Measurements from ENCODE around the gene CCDC63. TPM values are rescaled to one million over a fixed set of nuclear protein-coding genes. Genes with fewer than 3 reads are reported as not detected.

The CCDC63 gene
- total RNA-seq, 4 donors from 2014 or later, result not detected

DNA sequence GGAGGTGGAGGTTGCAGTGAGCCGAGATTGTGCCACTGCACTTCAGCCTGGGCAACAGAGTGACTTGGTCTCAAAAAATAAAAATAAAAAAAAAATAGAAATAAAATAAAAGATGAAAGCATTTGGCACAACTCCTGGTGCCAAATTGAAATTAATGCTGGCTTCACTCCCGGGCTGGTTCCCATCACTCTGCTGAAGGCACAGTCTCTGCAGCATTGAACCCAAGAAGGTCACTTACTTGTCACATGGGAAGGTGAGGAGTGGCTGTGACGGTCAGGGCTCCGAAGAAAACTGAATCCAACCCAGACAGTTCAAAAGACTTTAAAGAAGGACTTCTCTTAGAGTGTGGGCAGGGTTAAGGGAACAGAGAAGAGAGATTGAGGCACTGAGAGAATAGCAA, 10.5 kb upstream of the CCDC63 start:
- ATAC-seq, result no peak
- WGBS, 2 donors (ENCODE audit: low coverage in 1 of 2), result 75 to 76% methylated on average over 4 of the region's 4 CpGs
- Histone ChIP-seq H3K27me3 (no peaks in the 10 kb centered on the region), H3K27ac (no peak overlapping the region), H3K36me3 (no peaks in the 10 kb centered on the region), H3K9me3 (no peaks in the 10 kb centered on the region), H3K4me3 (no peak overlapping the region), H3K4me1 (no peaks in the 10 kb centered on the region)
- TF ChIP-seq, protein P1, sequence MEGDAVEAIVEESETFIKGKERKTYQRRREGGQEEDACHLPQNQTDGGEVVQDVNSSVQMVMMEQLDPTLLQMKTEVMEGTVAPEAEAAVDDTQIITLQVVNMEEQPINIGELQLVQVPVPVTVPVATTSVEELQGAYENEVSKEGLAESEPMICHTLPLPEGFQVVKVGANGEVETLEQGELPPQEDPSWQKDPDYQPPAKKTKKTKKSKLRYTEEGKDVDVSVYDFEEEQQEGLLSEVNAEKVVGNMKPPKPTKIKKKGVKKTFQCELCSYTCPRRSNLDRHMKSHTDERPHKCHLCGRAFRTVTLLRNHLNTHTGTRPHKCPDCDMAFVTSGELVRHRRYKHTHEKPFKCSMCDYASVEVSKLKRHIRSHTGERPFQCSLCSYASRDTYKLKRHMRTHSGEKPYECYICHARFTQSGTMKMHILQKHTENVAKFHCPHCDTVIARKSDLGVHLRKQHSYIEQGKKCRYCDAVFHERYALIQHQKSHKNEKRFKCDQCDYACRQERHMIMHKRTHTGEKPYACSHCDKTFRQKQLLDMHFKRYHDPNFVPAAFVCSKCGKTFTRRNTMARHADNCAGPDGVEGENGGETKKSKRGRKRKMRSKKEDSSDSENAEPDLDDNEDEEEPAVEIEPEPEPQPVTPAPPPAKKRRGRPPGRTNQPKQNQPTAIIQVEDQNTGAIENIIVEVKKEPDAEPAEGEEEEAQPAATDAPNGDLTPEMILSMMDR (IDR thresholded peaks at IDR 0.05), result no peak
- TF ChIP-seq EP300 (IDR thresholded peaks at IDR 0.05) (no peak), POLR2A (IDR thresholded peaks at IDR 0.05) (no peak), POLR2AphosphoS5 (IDR thresholded peaks at IDR 0.05) (no peak)

DNA sequence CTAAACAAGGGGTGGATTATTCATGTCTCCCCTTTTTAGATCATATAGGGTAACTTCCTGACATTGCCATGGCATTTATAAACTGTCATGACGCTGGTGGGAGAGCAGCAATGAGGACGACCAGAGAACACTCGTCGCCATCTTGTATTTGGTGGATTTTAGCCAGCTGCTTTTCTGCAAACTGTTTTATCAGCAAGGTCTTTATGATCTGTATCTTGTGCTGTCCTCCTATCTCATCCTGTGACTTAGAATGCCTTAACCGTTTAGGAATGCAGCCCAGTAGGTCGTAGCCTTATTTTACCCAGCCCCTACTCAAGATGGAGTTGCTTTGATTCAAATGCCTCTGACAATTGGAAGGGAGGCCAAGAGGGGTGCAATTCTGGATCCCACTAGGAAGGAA, 5.8 kb upstream of the CCDC63 start:
- no peak overlapping the region for H3K27ac ChIP-seq
- 46 to 61% methylated on average over 2 to 6 of the region's 6 CpGs for WGBS, 2 donors (ENCODE audit: low coverage in 1 of 2)
- H3K9me3 ChIP-seq, result no peaks in the 10 kb centered on the region
- no peak overlapping the region for H3K4me3 ChIP-seq
- no peak for ATAC-seq
- H3K27me3 ChIP-seq, result no peaks in the 10 kb centered on the region
- no peaks in the 10 kb centered on the region for H3K36me3 ChIP-seq
- peaks cover 0 to 15% (median 0%) of the 10 kb centered on the region in 3 donors for H3K4me1 ChIP-seq
- TF ChIP-seq, protein P1 (IDR thresholded peaks at IDR 0.05), result no peak
- TF ChIP-seq EP300 (IDR thresholded peaks at IDR 0.05) (no peak), POLR2A (IDR thresholded peaks at IDR 0.05) (no peak), POLR2AphosphoS5 (IDR thresholded peaks at IDR 0.05) (no peak)

DNA sequence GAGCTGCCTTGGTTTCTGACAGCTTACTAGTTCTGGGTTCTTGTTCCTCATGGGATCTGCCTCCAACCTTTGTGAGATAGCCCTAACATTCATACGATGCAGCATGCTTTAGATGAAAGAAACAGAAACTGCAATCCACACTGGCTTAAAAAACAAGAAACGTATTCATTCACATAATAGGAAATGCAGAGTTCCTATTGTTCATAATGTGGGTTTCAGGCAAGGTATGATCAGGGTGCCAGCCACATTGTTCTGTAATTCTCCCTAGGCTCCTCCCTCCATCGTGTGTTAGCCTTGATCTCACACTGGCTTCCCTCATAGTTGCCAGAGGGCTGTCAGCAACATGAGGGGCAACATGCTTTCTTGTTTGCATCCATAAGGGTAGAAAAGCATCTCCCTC, 2.7 kb upstream of the CCDC63 start:
- H3K27ac ChIP-seq, result peak overlapping the region in 1 of 4 donors; percentile 59
- WGBS, 2 donors (ENCODE audit: low coverage in 1 of 2), result 70 to 78% methylated on average over 2 to 3 of the region's 3 CpGs
- peaks cover 0 to 26% (median 0%) of the 10 kb centered on the region in 3 donors for H3K4me1 ChIP-seq
- no peak for TF ChIP-seq POLR2AphosphoS5 (IDR thresholded peaks at IDR 0.05)
- H3K9me3 ChIP-seq, result no peaks in the 10 kb centered on the region
- no peak for ATAC-seq
- no peaks in the 10 kb centered on the region for H3K27me3 ChIP-seq
- H3K36me3 ChIP-seq, result no peaks in the 10 kb centered on the region
- H3K4me3 ChIP-seq, result no peak overlapping the region

DNA sequence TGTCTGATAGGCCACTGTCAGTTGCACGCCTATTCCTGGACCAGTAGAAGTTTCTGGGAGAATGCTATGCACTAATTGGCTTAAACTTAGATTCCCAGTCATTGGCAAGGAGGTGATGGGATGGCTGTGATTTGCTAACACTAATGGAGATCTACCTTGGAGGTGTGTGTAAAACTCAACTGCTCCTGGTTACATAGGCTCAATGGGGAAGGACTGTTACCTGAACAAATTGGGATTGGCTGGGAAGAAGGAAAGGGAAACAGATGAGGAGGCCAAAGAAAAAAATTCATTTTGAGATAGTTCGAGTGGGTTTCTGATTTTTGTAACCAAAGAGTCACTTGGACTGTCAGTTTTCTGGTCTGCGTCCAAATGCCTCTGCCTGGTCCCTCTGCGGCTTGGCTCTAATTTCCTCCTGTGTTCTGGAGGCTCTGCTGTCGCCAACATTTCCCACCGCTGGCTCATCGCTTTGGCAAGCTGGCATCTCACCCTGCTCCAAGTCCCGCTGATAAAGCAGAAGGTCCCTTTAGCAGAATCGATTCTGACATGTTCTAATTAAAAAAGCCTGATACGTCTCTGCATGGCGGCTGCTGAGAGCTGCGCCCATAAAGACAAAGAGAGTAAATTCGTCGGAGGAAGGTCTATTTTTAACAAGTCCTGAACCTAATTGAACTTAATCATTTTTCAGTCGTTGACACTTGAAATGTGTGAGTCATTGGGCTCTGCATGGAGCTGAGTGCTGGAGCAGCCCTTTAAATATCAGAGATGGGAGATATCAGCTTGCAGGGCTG, 2.0 kb upstream of the CCDC63 start:
- Histone ChIP-seq H3K9me3 (no peaks in the 10 kb centered on the region), H3K4me1 (peaks cover 0 to 26% (median 0%) of the 10 kb centered on the region in 3 donors), H3K27ac (peak overlapping the region in 3 of 4 donors; percentile 21 to 61 (median 59)), H3K36me3 (no peaks in the 10 kb centered on the region), H3K4me3 (no peak overlapping the region), H3K27me3 (no peaks in the 10 kb centered on the region)
- no peak for ATAC-seq
- WGBS, 2 donors (ENCODE audit: low coverage in 1 of 2), result 30 to 42% methylated on average over 5 to 13 of the region's 15 CpGs
- TF ChIP-seq POLR2A (IDR thresholded peaks at IDR 0.05) (no peak), POLR2AphosphoS5 (IDR thresholded peaks at IDR 0.05) (no peak), EP300 (IDR thresholded peaks at IDR 0.05) (no peak)
- TF ChIP-seq, protein P1 (IDR thresholded peaks at IDR 0.05), result no peak

DNA sequence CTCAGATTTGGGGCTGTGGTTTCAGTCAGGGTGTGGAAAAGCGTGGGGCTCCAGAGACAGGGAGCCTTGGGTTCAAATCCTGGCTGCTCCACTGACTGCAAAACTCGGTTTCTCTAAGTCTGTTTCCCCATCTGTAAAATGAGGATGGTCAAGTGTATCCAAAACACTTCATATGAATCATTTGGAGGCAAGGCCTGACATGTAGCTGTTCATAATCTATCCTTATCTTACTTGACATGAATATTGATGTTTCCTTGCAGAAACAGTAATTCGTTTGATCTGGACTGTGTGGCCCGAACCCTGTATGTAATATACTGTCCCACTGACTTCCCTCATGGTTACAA, 1.5 kb upstream of the CCDC63 start:
- Histone ChIP-seq H3K27me3 (no peaks in the 10 kb centered on the region), H3K4me1 (peaks cover 0 to 26% (median 0%) of the 10 kb centered on the region in 3 donors), H3K4me3 (no peak overlapping the region), H3K9me3 (no peaks in the 10 kb centered on the region), H3K27ac (peak overlapping the region in 3 of 4 donors; percentile 21 to 61 (median 59)), H3K36me3 (no peaks in the 10 kb centered on the region)
- WGBS, 2 donors (ENCODE audit: low coverage in 1 of 2), result 54 to 90% methylated on average over 2 to 4 of the region's 4 CpGs
- no peak for TF ChIP-seq POLR2A (IDR thresholded peaks at IDR 0.05)
- TF ChIP-seq POLR2AphosphoS5 (IDR thresholded peaks at IDR 0.05), result no peak
- TF ChIP-seq, protein P1 (IDR thresholded peaks at IDR 0.05), result no peak
- no peak for TF ChIP-seq EP300 (IDR thresholded peaks at IDR 0.05)
- ATAC-seq, result no peak

Measured in gastroesophageal sphincter (tissue), 4 donors.